ENCODE data around the gene KDELR3. TPM values are rescaled to one million over a fixed set of nuclear protein-coding genes. Genes with fewer than 3 reads are reported as not detected.

KDELR3 gene
- 10 to 100 TPM in 1 of 4 donors, 1 to 10 TPM in 3; 3.5 to 12.9 (median 7.0) TPM for total RNA-seq

- intact Hi-C loops (cut with DNase I): no loop called here
- H3K36me3 ChIP-seq: no peaks in the 10 kb centered on the region
- H3K4me3 ChIP-seq: peak within 1 kb of the TSS; percentile 58 to 75 (median 62)
- peaks cover 0 to 9% (median 0%) of the 10 kb centered on the region in 4 donors for H3K27me3 ChIP-seq
- 0% methylated on average over 37 of the region's 53 CpGs for WGBS
- H3K9me3 ChIP-seq: no peaks in the 10 kb centered on the region
- peak within 1 kb of the TSS; percentile 36 to 63 (median 61) for H3K27ac ChIP-seq (replicated peaks in 1 of 4)
- DNase-seq (ENCODE audit: extremely low spot score): no peak
- peaks cover 17 to 25% (median 19%) of the 10 kb centered on the region in 4 donors for H3K4me1 ChIP-seq
- TF ChIP-seq POLR2AphosphoS5 (IDR thresholded peaks at IDR 0.05) (peak; percentile 23 to 55), EP300 (IDR thresholded peaks at IDR 0.05) (no peak), POLR2A (IDR thresholded peaks at IDR 0.05; ENCODE audit: low read depth) (no peak)
Measured at GRCh38 chr22:38467904-38468442, at the start of gene KDELR3. Gene KDELR3 (plus strand): TSS chr22:38468096. CDS start chr22:38468234, 138 bp downstream.

- Histone ChIP-seq H3K9me3 (no peaks in the 10 kb centered on the region), H3K4me3 (no peak overlapping the region), H3K27me3 (no peaks in the 10 kb centered on the region), H3K27ac (replicated peaks in 1 of 4) (no peak overlapping the region), H3K4me1 (peaks cover 0 to 8% (median 0%) of the 10 kb centered on the region in 4 donors), H3K36me3 (no peaks in the 10 kb centered on the region)
- DNase-seq (ENCODE audit: extremely low spot score): no peak
- intact Hi-C loops (cut with DNase I): no loop called here
- WGBS: 91% methylated on average over 14 of the region's 14 CpGs
- TF ChIP-seq POLR2A (IDR thresholded peaks at IDR 0.05; ENCODE audit: low read depth) (no peak), POLR2AphosphoS5 (IDR thresholded peaks at IDR 0.05) (no peak), CTCF (IDR thresholded peaks at IDR 0.05) (no peak), EP300 (IDR thresholded peaks at IDR 0.05) (no peak)
Measured at GRCh38 chr22:38418589-38418988, 49.3 kb upstream of the KDELR3 start.

- Histone ChIP-seq H3K27ac (replicated peaks in 1 of 4) (no peak overlapping the region), H3K27me3 (no peaks in the 10 kb centered on the region), H3K9me3 (no peaks in the 10 kb centered on the region), H3K4me3 (no peak overlapping the region), H3K4me1 (peaks cover 0 to 6% (median 0%) of the 10 kb centered on the region in 4 donors), H3K36me3 (no peaks in the 10 kb centered on the region)
- intact Hi-C loops (cut with DNase I): no loop called here
- 94% methylated on average over 10 of the region's 14 CpGs for WGBS
- no peak for DNase-seq (ENCODE audit: extremely low spot score)
- TF ChIP-seq POLR2A (IDR thresholded peaks at IDR 0.05; ENCODE audit: low read depth) (no peak), POLR2AphosphoS5 (IDR thresholded peaks at IDR 0.05) (no peak), EP300 (IDR thresholded peaks at IDR 0.05) (no peak), CTCF (IDR thresholded peaks at IDR 0.05) (no peak)
Measured at GRCh38 chr22:38419121-38419857, 48.6 kb upstream of the KDELR3 start.

- no peaks in the 10 kb centered on the region for H3K9me3 ChIP-seq
- TF ChIP-seq EP300 (IDR thresholded peaks at IDR 0.05): no peak
- TF ChIP-seq CTCF (IDR thresholded peaks at IDR 0.05): no peak
- TF ChIP-seq POLR2AphosphoS5 (IDR thresholded peaks at IDR 0.05): no peak
- TF ChIP-seq POLR2A (IDR thresholded peaks at IDR 0.05; ENCODE audit: low read depth): no peak
- intact Hi-C loops (cut with DNase I): no loop called here
- no peak overlapping the region for H3K4me3 ChIP-seq
- no peaks in the 10 kb centered on the region for H3K27me3 ChIP-seq
- DNase-seq (ENCODE audit: extremely low spot score): no peak
- no peaks in the 10 kb centered on the region for H3K36me3 ChIP-seq
- WGBS: 79% methylated on average over 8 of the region's 8 CpGs
- H3K27ac ChIP-seq (replicated peaks in 1 of 4): no peak overlapping the region
- H3K4me1 ChIP-seq: peaks cover 0 to 6% (median 0%) of the 10 kb centered on the region in 4 donors
Measured at GRCh38 chr22:38419858-38420160, 48.1 kb upstream of the KDELR3 start.

DNA sequence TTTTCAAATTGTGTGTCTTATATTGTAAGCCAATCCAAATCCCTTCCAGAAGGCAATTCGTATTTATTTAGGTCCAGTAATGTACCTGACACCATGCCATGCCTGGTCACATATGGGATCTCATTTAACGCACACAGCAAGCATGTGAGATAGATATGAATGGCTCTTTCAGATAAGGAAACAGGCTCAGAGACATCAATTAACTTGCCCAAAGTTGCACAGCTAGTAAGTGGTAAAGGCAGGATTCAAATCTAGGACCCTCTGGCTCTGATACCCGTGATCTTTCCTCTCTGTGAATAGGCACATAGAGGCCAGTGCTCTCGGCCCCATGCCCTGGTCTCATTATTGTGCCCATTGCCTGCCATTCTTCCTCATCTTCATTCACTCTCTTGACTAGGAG, 47.2 kb upstream of the KDELR3 start:
- H3K4me3 ChIP-seq: no peak overlapping the region
- no peak for TF ChIP-seq POLR2AphosphoS5 (IDR thresholded peaks at IDR 0.05)
- TF ChIP-seq POLR2A (IDR thresholded peaks at IDR 0.05; ENCODE audit: low read depth): no peak
- TF ChIP-seq EP300 (IDR thresholded peaks at IDR 0.05): no peak
- TF ChIP-seq CTCF (IDR thresholded peaks at IDR 0.05): no peak
- peaks cover 0 to 2% (median 0%) of the 10 kb centered on the region in 4 donors for H3K4me1 ChIP-seq
- intact Hi-C loops (cut with DNase I): no loop called here
- H3K9me3 ChIP-seq: no peaks in the 10 kb centered on the region
- no peaks in the 10 kb centered on the region for H3K36me3 ChIP-seq
- H3K27me3 ChIP-seq: no peaks in the 10 kb centered on the region
- DNase-seq (ENCODE audit: extremely low spot score): no peak
- H3K27ac ChIP-seq (replicated peaks in 1 of 4): no peak overlapping the region
- 91% methylated on average over 4 of the region's 4 CpGs for WGBS

Data from esophagus muscularis mucosa (tissue), 4 donors.